ENCODE measurements around the gene NKX2-2.
"Not testable (repeated sequence)": the region's sequence is repeated elsewhere in the genome, so short reads cannot be mapped to it uniquely, and the experiment has no call there.

Gene NKX2-2

DNA sequence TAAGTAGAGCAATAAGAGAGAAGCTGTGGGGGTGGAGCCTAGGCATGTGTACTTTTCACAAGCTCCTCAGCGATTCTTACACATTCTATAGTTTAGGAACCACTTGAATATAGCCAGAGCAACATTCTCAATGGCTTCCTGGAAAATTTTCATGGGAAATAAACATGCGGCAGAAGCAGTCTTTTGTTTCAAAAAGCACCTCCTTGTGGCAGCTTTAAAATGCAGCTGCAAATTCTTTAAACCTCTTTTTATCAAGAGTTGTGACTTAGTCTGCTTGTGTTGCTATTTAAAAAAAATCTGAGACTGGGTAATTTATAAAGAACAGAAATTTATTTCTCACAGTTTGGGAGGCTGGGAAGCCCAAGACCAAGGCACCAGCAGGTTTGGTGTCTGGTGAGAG, 23.8 kb downstream of the NKX2-2 start:
- TF ChIP-seq, protein P1, sequence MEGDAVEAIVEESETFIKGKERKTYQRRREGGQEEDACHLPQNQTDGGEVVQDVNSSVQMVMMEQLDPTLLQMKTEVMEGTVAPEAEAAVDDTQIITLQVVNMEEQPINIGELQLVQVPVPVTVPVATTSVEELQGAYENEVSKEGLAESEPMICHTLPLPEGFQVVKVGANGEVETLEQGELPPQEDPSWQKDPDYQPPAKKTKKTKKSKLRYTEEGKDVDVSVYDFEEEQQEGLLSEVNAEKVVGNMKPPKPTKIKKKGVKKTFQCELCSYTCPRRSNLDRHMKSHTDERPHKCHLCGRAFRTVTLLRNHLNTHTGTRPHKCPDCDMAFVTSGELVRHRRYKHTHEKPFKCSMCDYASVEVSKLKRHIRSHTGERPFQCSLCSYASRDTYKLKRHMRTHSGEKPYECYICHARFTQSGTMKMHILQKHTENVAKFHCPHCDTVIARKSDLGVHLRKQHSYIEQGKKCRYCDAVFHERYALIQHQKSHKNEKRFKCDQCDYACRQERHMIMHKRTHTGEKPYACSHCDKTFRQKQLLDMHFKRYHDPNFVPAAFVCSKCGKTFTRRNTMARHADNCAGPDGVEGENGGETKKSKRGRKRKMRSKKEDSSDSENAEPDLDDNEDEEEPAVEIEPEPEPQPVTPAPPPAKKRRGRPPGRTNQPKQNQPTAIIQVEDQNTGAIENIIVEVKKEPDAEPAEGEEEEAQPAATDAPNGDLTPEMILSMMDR (IDR thresholded peaks at IDR 0.05; ENCODE audit: extremely low read depth, missing control alignments) = no peak
- no peak for DNase-seq (ENCODE audit: low spot score)

DNA sequence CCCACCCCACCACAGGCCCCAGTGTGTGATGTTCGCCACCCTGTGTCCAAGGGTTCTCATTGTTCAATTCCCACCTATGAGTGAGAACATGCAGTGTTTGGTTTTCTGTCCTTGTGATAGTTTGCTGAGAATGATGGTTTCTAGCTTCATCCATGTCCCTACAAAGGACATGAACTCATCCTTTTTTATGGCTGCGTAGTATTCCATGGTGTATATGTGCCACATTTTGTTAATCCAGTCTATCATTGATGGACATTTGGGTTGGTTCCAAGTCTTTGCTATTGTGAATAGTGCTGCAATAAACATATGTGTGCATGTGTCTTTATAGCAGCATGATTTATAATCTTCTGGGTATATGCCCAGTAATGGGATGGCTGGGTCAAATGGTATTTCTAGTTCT, 33.7 kb downstream of the NKX2-2 start:
- DNase-seq (ENCODE audit: low spot score) = not testable (repeated sequence)

DNA sequence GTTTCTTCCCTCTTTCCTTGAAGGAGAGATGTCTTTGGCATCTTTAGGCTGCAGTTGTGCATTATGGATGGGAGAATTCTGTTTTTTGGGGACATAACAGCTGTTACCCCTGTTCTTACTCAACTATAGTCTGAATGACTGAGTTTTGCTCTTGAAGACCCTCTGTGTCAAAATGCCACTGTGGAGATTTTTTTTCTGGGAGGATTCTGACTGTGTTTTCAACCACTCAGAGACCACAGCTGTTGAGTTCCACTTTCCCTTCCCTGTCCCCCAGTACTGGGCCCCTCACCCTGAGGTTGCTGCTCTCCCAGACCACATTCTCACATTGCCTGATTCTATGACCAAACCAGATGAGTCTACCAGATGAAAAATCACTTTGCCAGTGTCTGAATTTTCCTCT, 48.1 kb downstream of the NKX2-2 start:
- DNase-seq (ENCODE audit: low spot score) = no peak
- TF ChIP-seq, protein P1 (IDR thresholded peaks at IDR 0.05; ENCODE audit: extremely low read depth, missing control alignments) = no peak

DNA sequence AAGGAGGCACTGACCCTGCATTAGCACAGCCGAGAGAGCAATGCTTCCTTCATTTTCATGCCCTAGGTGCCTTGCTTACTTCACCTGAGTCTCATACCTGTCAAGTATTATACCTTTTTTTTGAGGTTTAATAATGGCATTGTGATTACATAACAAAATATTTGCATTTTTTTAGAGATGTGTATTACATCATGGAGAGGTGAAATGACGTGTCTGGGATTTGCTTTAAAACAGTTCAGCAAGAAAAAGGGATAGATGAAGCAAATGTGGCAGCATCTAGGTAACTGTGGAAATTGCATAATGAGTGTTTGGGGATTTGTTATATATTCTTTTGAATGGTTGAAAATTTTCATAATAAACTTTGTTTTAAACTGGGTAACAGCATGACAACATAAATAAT, 48.9 kb downstream of the NKX2-2 start:
- TF ChIP-seq, protein P1 (IDR thresholded peaks at IDR 0.05; ENCODE audit: extremely low read depth, missing control alignments) = no peak
- DNase-seq (ENCODE audit: low spot score) = no peak

Measured in GM20000 (cell line).